Measurements from ENCODE around the gene NCK2. TPM values are rescaled to one million over a fixed set of nuclear protein-coding genes. Genes with fewer than 3 reads are reported as not detected.

Gene NCK2
- total RNA-seq, 4 donors from 2014 or later: 55.4 to 90.5 (median 62.5) TPM

GRCh38 chr2:105747254-105747894, 2.7 kb downstream of the NCK2 start:
- TF ChIP-seq POLR2A (IDR thresholded peaks at IDR 0.05) (no peak), CTCF (IDR thresholded peaks at IDR 0.05) (no peak)
- H3K27ac ChIP-seq: peak overlapping the region; percentile 87 to 98 (median 96)
- no peaks in the 10 kb centered on the region for H3K27me3 ChIP-seq
- intact Hi-C loops (cut with DNase I): no loop called here
- H3K4me1 ChIP-seq: peaks cover 22 to 68% (median 41%) of the 10 kb centered on the region in 3 donors
- no peaks in the 10 kb centered on the region for H3K9me3 ChIP-seq
- H3K4me3 ChIP-seq: peak overlapping the region; percentile 65 to 98 (median 92)
- H3K36me3 ChIP-seq: peaks cover 0 to 1% (median 0%) of the 10 kb centered on the region in 3 donors
- WGBS, 2 donors: 51 to 63% methylated on average over 13 of the region's 13 CpGs
- no peak for DNase-seq

GRCh38 chr2:105747991-105748390, 3.3 kb downstream of the NCK2 start:
- intact Hi-C loops (cut with DNase I): no loop called here
- no peaks in the 10 kb centered on the region for H3K9me3 ChIP-seq
- H3K27me3 ChIP-seq: no peaks in the 10 kb centered on the region
- H3K4me3 ChIP-seq: peak overlapping the region in 2 of 4 donors; percentile 7 to 98
- H3K36me3 ChIP-seq: peaks cover 0 to 7% (median 0%) of the 10 kb centered on the region in 3 donors
- no peak for TF ChIP-seq CTCF (IDR thresholded peaks at IDR 0.05)
- TF ChIP-seq POLR2A (IDR thresholded peaks at IDR 0.05): no peak
- H3K4me1 ChIP-seq: peaks cover 22 to 70% (median 41%) of the 10 kb centered on the region in 3 donors
- WGBS, 2 donors: 40 to 59% methylated on average over 4 of the region's 4 CpGs
- peak overlapping the region; percentile 87 to 98 (median 96) for H3K27ac ChIP-seq
- DNase-seq: no peak

GRCh38 chr2:105748566-105748965, 3.9 kb downstream of the NCK2 start:
- peaks cover 0 to 10% (median 0%) of the 10 kb centered on the region in 3 donors for H3K36me3 ChIP-seq
- H3K27ac ChIP-seq: peak overlapping the region; percentile 63 to 98 (median 84)
- peaks cover 24 to 72% (median 47%) of the 10 kb centered on the region in 3 donors for H3K4me1 ChIP-seq
- TF ChIP-seq POLR2A (IDR thresholded peaks at IDR 0.05): no peak
- TF ChIP-seq CTCF (IDR thresholded peaks at IDR 0.05): peak in 4 of 6 experiments; percentile 6 to 32 (median 20)
- DNase-seq: no peak
- H3K9me3 ChIP-seq: no peaks in the 10 kb centered on the region
- peak overlapping the region in 1 of 4 donors; percentile 7 for H3K4me3 ChIP-seq
- intact Hi-C loops (cut with DNase I): no loop called here
- 43 to 54% methylated on average over 1 of the region's 1 CpG for WGBS, 2 donors
- H3K27me3 ChIP-seq: no peaks in the 10 kb centered on the region

GRCh38 chr2:105749583-105750400, 5.1 kb downstream of the NCK2 start:
- intact Hi-C loops (cut with DNase I): no loop called here

More at GRCh38 chr2:105749583-105750400, 5.1 kb downstream of the NCK2 start:
- H3K4me1 ChIP-seq: peaks cover 22 to 75% (median 49%) of the 10 kb centered on the region in 3 donors
- WGBS, 2 donors: 68 to 80% methylated on average over 9 of the region's 18 CpGs
- H3K27ac ChIP-seq: peak overlapping the region; percentile 63 to 98 (median 84)
- peak overlapping the region in 1 of 4 donors; percentile 18 for H3K4me3 ChIP-seq
- peaks cover 0 to 10% (median 0%) of the 10 kb centered on the region in 3 donors for H3K36me3 ChIP-seq
- TF ChIP-seq POLR2A (IDR thresholded peaks at IDR 0.05) (peak in 1 of 4 donors; percentile 19), CTCF (IDR thresholded peaks at IDR 0.05) (no peak)
- H3K9me3 ChIP-seq: no peaks in the 10 kb centered on the region
- H3K27me3 ChIP-seq: no peaks in the 10 kb centered on the region
- no peak for DNase-seq

Measured in esophagus squamous epithelium (tissue), 5 donors.